Gastrocnemius medialis (tissue), 4 donors: ENCODE results near the gene FNDC3A.

Experiments used
- CTCF ChIP-seq, 5 experiments: fragments of 450-650 bp in 3 of 5; fragments of 200-600 bp in 2 of 5; sonication (generic) in 2 of 5; IDR thresholded peaks in 4 of 5; conservative IDR thresholded peaks in 1 of 5; 1 replicate in 4 of 5; 2 replicates in 1 of 5; pipeline ENCODE4 v1.5.1; 2016 to 2019; ENCODE audit warnings: antibody characterized with exemption in 5 of 5, mild to moderate bottlenecking in 3 of 5, moderate library complexity in 3 of 5
- POLR2A ChIP-seq, 2 donors: fragments of 450-650 bp; IDR thresholded peaks; one replicate each; pipeline ENCODE4 v1.6.1; 2017; ENCODE audit warnings: antibody characterized with exemption in 2 of 2, mild to moderate bottlenecking in 2 of 2, moderate library complexity in 2 of 2

- TF ChIP-seq CTCF (IDR thresholded peaks at IDR 0.05 in 4 of 5, conservative IDR thresholded peaks at IDR 0.05 in 1 of 5) (no peak), POLR2A (IDR thresholded peaks at IDR 0.05) (no peak)
These were observed 24.5 kb downstream of the FNDC3A start for GRCh38 chr13:49000247-49000646.
